Measurements from ENCODE around the gene IGIP.

Gene IGIP

DNA sequence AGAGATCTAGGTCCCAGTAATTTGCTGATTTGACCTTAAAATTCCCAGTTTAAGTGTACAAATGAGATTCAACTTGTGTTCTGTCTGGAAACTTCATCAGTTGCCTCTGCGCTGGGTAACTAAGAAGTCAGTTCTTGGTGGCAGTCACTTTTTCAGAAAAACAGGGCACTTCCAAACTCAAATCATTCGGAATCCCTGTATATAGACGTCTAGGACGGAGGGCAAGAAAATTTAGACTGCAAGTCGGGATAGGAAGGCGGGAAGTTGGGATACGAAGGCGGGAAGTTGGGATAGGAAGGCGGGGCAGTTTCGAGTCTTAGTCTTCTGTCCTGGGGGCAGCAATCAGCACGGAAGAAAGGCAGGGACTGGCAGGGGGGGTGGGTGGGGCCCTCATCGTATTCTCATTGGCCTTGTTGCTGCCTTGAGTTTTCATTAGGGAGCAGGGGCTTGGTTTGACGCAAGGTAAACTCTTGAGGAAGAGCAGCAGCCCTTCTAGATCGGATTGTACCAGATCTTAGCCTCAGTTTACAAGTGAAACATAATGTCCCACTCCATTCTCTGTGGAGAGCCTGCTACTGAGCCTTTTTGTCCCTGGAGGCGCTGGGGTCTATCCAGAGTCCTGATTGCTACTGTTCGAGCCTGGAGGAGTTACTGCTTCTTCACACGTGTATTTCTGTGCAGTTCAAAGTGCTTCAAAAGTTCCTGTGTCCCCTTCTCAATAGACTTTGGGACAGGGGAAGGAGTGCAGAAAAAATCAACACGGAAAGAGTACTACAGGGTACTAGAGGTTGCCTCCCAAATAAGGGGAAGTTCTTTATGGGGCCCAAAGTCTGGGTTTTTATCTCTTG lies 14.5 kb upstream of the IGIP start:
- no peak for DNase-seq

DNA sequence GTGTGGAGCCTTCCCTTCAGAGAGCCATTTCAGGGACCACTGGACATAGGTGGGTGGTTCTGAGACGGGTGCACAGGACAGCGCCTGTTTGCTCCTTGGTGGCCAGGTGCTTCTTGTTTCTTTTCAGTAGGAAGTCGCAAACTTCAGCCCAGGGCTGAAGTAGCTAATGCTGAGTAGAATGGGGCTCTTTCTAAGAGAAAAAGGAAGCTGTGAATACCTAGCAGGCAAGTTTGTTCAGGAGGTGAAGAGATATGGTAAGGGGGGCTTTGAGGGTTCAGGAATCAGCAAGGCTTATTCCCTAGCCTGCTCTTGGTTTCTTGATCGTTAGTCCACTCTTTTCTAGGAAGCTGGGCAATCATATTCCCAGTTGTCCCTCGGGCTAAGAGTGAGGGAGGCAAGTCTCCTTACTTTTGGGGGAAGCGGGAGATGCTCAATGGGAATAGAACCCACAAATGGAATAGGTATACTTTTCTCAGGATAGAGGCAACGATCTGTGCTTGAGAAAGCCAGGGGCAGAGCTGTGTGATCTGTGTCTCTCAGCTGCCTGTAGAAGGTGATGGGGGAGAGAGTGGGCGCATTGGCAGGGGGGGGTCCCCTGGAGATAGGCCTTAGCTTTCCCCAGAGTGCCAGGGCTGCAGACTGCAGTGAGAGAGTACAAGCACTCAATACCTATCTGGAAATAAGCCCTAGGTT lies 13.7 kb upstream of the IGIP start:
- no peak for DNase-seq

DNA sequence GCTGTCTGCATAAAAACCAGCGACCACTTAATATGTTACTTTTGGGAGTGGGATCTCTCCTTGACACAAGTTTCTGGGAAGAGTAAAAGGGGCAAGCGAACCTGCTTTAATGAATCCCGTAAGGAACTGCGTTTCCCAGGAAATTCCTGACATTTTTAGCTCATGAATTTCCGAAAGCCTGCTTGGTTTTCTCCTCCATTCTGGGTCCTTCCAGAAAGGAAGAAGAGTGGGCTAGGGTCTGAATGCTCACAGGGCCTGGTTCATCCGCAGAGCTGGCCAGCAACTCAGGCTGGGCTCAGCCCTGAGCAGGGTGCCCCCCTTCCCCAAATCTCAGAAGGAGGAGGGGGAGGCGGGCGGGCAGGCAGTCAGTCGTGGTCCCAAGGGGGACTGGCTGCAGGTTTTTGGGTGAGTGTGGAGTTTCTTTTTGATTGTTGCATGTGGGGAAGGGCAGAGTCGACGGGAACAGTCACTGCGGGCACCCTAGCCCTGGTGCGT lies 13.0 kb upstream of the IGIP start:
- DNase-seq, result no peak

DNA sequence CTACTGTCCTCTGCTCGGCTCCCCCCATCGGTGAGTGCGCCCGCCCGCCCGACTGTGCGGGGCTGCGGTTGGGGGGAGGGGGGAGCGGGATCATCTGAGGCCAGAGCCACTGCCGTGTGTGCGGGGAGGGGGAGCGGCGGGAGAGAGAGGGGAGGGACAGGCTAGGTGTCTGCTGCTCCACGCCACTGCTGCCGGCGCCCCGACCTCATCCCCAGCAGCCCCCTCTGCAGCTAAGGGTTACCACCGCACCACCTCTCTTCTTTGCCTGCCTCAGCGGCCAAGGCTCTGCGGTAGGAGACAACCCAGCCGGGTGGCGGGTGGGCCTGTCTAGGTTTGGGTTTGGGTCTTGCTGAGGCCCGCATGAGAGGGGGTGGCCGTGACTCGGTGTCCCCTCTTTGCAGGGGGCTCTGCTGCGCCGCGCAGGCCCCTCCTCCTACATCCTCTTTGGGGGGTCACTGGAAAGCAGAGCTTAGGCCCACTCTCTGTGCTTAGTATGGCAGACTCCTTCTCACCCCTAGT lies 12.5 kb upstream of the IGIP start:
- peak in 7 of 56 donors; percentile 10 to 51 (median 32) for DNase-seq

DNA sequence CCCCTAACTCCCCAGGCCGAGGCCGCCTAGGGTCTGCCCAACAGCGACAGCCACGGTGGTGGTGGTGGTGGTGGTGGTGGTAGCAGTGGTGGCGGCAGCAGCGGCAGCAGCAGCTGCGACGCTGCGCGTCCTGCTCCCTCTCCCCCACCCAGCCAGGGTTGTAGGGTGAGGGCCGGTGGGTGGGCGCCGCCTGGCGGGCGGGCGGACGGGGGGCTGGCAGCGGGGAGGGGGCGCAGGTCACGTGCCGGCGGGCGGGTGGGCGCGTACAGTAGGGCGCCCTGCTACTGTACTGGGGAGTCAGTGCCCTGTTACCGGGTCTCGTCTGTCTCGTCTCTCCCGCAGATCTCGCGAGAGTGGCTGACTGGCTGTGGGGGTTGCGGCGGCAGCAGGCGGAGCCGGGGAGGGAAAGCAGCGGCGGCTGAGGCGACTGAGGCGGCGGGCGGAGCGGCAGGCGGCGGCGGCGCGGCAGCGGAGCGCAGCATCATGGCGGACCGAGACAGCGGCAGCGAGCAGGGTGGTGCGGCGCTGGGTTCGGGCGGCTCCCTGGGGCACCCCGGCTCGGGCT lies 12.0 kb upstream of the IGIP start, which contains the start of gene PURA:
Gene PURA (plus strand): TSS at position 411 of the 565 bp plus-strand sequence. CDS start 73 bp downstream, at position 484.
- DNase-seq, result peak in 55 of 56 donors; percentile 41 to 94 (median 81)

DNA sequence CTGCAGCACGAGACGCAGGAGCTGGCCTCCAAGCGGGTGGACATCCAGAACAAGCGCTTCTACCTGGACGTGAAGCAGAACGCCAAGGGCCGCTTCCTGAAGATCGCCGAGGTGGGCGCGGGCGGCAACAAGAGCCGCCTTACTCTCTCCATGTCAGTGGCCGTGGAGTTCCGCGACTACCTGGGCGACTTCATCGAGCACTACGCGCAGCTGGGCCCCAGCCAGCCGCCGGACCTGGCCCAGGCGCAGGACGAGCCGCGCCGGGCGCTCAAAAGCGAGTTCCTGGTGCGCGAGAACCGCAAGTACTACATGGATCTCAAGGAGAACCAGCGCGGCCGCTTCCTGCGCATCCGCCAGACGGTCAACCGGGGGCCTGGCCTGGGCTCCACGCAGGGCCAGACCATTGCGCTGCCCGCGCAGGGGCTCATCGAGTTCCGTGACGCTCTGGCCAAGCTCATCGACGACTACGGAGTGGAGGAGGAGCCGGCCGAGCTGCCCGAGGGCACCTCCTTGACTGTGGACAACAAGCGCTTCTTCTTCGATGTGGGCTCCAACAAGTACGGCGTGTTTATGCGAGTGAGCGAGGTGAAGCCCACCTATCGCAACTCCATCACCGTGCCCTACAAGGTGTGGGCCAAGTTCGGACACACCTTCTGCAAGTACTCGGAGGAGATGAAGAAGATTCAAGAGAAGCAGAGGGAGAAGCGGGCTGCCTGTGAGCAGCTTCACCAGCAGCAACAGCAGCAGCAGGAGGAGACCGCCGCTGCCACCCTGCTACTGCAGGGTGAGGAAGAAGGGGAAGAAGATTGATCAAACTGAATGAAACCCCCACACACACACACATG lies 11.2 kb upstream of the IGIP start:
- DNase-seq, result peak in 33 of 56 donors; percentile 15 to 73 (median 55)

DNA sequence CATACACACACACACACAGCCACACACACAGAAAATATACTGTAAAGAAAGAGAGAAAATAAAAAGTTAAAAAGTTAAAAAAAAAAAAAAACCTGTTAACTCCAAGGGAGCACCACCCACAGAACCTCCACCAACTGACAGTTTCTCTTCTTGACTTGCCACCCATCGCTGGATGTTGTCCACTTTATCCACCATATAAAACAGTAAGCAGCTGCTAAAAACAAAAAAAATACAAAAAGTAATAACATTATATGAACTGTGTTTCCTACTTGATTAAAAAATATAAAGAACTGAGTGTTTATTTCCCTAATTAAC lies 10.6 kb upstream of the IGIP start:
- DNase-seq, result no peak

DNA sequence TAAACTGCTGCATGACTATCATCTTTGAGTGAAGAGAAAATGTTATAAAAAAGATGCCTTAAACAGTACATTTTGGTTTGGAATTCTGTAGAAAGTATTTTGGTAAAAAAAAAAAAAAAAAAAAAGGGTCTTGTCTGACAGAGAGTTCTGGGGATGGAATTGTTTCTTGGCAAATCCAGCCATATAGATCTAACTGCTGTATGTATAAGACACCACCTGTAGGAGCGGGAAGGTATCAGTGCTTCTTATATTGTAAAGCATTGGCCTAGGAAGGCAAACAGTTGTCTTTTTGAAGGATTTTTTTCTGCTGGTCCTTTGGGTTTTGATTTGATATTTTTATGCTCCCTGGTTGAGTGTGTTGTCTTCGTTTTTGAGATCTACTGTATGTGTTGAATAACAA lies 9.0 kb upstream of the IGIP start:
- no peak for DNase-seq

DNA sequence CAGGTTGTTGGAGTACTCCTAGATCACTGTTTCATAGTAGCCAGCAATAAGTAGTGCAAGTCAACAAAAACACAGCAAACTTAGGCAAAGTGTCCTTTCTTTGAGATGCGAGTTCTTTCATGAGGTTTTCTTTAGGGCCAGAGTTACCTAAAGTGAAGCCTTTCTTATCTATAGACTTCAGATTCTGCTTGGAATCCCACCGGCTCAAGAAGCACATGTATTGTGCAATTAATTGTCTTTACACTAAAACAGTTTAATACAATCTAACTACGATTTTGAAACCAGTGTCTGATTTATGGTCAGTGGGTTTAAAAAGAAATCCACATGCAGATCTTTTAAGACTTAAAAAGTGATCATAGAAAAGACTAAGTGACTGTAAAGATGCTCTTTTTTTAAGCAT lies 8.2 kb upstream of the IGIP start:
- DNase-seq, result no peak

DNA sequence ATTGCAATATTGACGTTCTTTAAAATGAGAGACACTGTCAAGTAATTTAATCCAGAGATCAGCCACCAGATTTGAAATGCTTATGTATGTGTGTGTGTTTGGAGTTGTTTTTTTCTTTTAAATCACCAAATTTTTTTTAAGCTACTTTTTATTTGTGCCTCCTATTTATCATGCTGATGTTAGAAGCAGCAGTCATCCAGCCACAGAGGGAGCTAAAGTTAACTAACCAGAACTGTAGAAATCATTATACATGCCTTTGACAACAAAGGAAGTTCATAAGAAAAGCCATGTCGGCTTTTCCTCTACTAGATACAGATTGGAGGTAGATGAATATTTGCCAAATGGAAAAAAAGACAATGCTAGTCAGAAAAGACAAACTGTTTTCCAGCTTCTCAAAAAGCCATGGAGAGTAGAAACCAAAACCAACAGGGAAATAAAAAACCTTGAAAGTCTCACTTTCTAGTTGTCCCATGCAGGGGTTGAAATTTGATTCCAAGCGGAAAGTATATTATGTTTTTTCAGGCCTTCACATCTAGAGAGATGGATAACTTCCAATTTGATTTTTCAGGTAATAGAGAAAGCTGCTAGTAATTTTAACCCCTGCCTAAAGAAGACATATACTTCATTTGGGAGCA lies 7.3 kb upstream of the IGIP start:
- DNase-seq, result no peak

DNA sequence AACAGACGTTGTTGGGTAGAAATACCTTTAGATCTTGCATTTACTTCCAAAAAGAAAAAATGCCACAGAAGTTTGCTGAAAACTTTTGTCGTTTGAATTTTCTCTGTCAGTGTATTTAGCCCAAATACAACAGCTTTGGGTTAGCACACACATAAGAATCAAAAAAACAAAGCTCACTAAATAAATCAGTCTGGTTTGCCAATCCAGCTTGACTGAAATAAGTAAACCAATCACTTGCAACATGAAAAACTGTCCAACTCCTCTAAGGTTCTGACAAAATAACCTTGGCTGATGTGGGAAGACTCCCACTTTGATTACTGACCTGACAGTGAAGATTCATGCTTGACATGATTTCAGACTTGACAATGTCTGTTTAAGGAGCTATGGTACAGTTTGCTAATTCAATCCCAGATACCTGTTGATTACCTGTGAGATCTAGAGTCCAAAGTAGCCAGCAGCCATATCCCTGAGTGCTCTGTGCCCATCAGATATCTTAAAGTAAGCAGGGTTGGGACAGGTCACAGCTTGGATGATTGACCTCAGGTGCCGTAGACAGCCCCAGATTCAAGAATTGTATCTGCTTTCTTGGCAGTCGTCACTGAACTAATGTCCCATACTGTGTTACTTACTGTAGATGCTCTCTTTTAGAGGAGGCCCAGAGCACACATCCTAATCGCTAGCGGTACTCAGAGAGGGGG lies 727 bp downstream of the IGIP start:
- DNase-seq, result no peak

DNA sequence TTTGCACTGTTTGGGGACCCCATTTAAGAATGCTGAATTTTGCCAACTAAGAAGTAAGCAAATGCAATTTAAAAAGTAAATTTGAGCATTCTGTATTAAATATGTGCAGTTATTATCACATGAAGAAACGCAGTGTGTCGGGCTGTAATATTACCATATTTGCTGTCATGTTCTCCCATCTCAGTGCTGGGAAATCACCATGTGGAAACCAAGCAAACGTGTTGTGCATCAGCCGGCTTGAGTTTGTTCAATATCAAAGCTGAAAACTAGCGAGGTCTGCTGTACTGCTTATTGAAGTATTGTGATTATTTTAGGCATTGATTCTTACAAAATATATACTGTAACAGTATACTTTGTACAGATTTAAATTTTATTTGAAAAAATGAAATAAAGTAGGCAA lies 2.6 kb downstream of the IGIP start:
- no peak for DNase-seq

DNA sequence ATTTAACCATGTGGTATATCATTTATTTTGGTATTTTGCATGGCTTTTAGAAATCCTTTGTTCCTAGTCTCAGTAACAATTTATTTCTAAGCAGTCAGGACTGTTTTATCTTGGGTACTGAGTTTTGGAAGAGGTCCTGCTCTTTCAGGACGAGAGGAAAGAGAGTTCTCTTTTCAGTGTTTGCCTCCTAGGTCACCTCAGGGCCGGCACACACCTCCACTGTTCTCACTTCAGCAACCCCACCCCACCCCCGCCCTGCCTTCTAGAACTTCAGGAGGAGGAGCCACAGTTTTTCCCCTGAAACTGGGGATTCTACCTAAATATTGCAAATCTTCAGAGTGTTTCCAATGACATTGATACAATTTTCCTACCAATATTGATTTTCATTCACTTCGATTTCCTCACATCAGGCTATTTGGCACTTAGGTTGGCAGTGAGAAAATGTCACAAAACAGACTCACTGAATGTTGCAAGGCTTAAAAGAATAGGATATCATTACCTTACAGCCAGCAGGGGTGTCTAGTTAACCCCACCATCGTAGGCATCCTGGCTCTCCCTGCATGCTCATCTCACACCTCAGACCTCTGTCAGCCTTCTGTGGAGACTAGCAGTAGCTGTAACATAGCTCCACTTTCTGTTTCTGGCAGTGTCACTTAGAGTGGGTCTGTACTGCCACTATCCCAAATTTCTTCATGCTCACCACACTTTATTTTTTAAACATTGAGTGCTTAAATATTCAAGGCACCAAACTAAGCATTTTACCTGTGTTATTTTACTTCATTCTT lies 5.4 kb downstream of the IGIP start:
- no peak for DNase-seq

DNA sequence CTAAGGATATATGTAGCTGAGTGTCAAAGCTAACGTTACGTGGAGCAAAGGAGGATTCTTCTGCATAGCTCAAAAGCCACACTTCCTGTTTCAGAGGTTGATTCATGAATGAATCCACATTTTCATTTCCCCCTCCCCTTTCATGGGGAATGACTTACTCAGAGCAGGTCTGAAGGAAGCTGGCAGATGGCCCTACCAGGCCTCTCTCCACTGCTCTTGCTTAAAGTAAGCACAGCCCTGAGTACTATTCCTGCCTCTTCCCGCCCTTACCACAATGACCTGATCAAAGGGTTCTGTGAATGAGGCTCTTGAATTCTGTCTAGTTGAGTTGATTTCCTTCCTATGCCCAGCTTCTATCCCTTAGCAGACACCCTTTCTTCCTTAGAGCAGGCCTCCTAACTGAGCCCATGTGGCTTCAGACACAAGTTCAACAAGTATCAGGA lies 6.3 kb downstream of the IGIP start:
- DNase-seq, result no peak

DNA sequence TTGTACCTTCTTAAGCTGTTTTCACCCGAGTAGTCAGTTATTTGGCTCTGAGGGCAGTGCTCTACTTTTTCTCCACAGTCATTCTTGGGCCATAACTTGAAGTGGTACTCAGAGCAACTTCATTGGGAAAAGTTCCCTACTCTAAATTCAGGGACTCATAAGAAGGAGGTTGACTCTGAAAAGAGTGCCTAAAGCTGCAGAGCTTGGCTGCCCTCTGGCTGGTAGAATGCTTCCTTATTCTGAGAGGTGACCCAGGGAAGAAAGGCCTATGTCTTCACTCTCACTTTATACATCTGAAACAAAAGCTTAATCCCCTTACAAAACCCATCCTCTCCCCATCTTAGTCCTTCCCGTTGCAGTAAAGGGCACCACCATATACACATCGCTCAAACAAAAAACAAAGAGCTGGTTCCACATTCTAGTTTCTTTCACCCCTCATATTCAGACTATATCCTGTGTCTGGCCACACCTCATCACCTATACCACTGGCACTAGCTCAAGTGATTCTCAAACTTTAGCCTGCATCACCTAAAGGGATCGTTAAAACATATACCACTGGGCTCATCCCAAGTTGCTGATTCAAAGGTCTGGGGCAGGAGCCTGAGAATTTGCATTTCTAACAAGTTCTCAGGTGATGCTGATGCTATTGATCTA lies 7.9 kb downstream of the IGIP start:
- DNase-seq, result no peak

DNA sequence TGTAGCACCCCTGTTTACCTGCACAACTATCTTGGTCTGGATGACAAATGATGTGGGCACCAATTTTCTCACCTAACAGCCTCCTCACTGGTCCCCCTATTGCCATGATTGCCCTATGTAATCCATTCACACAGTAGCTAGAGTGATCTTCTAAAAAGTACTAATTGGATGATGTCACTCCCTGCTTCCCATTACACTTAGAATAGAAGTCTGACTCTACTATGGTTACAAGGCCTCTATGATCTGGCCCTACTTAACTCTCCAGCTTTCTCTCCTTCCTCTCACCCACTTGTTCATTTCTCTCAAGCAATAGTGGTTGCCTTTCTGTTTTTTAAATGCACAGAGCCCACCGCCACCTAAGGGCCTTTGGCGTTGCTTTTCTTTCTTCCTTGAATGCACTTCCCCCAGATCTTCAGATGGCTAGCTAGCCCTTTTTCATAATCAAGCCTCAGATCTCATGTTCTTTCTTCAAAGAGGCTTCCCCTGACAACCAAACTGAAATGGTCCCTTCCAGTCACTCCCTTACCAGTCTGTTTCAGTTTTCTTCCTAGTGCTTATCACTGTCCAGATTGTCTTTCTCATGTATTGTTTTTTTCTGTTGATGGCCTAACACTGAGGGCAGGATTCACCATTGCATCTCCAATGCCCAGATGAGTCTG lies 8.7 kb downstream of the IGIP start:
- DNase-seq, result no peak

DNA sequence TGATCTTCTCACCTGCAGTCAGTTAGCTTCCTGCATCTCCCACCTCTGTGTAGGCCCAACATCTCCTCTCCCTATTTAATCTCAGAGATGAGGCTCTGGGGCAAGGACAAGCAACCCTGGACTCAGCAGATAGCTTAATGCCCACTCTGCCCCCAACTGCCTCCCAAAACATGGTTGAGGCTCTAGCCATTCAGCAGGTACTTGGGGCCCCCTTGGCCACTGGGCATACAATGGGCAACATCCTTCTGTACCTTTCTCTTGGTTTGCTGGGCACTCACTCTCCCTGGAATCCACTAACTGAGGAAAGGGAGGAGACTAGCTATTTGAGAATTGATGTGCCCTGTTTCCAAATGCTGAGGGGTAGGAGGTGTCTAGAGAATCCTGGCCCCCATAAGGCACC lies 9.4 kb downstream of the IGIP start:
- DNase-seq, result no peak

DNA sequence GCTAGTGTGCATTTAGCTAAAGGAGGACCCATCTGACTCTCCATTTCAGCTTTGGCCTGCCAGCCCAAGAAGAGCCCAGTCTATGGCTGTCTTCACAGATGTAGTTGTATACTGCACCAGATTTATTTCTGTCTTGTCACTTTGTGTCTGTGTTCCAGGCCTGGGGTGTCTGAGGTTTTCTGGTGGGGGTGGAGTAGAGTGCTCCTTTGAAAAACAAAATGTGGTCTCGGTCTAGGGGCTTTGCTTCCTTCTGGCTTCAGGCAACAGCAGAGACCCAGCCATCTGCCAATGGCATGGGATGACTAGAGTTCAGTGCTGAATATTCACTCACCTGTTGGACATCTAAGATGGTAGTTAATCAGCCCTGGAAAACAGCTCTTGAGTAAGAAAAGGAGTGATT lies 10.9 kb downstream of the IGIP start:
- no peak for DNase-seq
